ENCODE results near the gene FBLL1. TPM values are rescaled to one million over a fixed set of nuclear protein-coding genes. Genes with fewer than 3 reads are reported as not detected.

The FBLL1 gene
- total and polyA plus RNA-seq, 2 of the 8 experiments (the other 6 are each of a cell fraction or from before 2014, with no cell fraction given), result 8.3 to 30.9 TPM

DNA sequence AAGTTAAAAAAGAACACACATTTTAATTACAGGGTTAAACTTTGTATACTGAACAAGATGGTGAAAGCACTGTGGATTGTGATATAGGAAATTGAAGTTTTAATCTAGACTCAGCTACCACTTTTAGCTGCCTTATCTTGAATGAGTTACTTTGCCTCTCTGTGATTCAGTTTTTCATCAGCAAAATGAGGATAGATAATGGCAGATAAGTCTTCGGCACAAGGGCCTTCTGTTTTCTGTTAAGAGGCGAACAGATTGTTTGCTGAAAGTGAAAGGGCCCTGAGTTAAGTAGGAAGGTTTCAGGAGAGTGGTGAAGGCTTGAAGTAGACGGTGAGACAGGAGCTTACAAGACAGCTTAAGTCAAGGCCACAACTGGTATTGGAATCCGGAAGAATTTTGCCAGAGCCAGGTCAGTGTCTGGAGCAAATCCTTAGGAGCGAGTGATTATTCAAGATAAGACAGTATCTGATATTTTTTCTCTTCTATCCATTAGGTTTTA lies 35.0 kb upstream of the FBLL1 start:
- H3K18ac ChIP-seq (ENCODE audit: extremely low read depth, low read length), result no peak overlapping the region
- H3K14ac ChIP-seq (ENCODE audit: insufficient read length), result no peak overlapping the region
- H2AFZ ChIP-seq (ENCODE audit: low read length), result no peak overlapping the region
- H2BK120ac ChIP-seq (replicated peaks; ENCODE audit: low read depth, low read length), result no peak overlapping the region
- WGBS, 2 experiments (ENCODE audit: extremely low coverage in 1 of 2, insufficient coverage in 1 of 2, insufficient read length in 1 of 2, insufficient replicate concordance in 2 of 2, low coverage in 1 of 2, low lambda C conversion rate in 2 of 2, missing lambda C conversion rate in 1 of 2), result 92% methylated on average over 5 of the region's 5 CpGs; no CpG with 5 or more reads in 1 of the 2 experiments
- no peak overlapping the region for H2BK20ac ChIP-seq (ENCODE audit: low read length)
- H3K4me3 ChIP-seq (ENCODE audit: extremely low read depth in 1 of 4, insufficient read depth in 2 of 4, low read depth in 3 of 4, low read length in 4 of 4), result no peak overlapping the region
- H4K91ac ChIP-seq (replicated peaks; ENCODE audit: insufficient read length, low read length), result no peak overlapping the region
- no peak overlapping the region for H3K4ac ChIP-seq (replicated peaks; ENCODE audit: insufficient read length, low read depth, low read length)
- DNase-seq (ENCODE audit: low read depth in 1 of 2, low spot score in 2 of 2) (no peak), FAIRE-seq (no peak)
- H3K27me3 ChIP-seq (replicated peaks in 1 of 4; ENCODE audit: control insufficient read depth in 3 of 4, extremely low read depth in 1 of 4, insufficient read depth in 3 of 4, low read length in 3 of 4), result no peaks in the 10 kb centered on the region
- ChIA-PET CTCF (ENCODE audit: partially characterized antibody) (interaction anchor here (0.6 kb wide), 1 partner anchor 245 kb away, joined by 3 read pairs; no protein-coding TSS in a partner anchor), POLR2A (ENCODE audit: partially characterized antibody) (no interaction called here)
- TF ChIP-seq ASH2L (IDR thresholded peaks at IDR 0.05; ENCODE audit: low read length) (no peak), FOSL1 (IDR thresholded peaks at IDR 0.05; ENCODE audit: insufficient read depth, low read depth, low read length) (no peak)
- peaks cover 13 to 93% (median 68%) of the 10 kb centered on the region in 4 experiments for H3K36me3 ChIP-seq (ENCODE audit: control insufficient read depth in 2 of 4, insufficient read depth in 4 of 4, low read length in 3 of 4)
- no peak overlapping the region for H3K56ac ChIP-seq (replicated peaks; ENCODE audit: insufficient read length, low read depth, low read length)
- no peak overlapping the region for H2AK5ac ChIP-seq (ENCODE audit: low read depth, low read length)
- no peaks in the 10 kb centered on the region for H3K79me2 ChIP-seq (ENCODE audit: control insufficient read depth in 1 of 2, insufficient read depth in 2 of 2, low read length in 2 of 2)
- no peak overlapping the region for H3K23ac ChIP-seq (ENCODE audit: insufficient read length)
- no peak overlapping the region for H2BK5ac ChIP-seq (ENCODE audit: low read depth, low read length)
- H2BK12ac ChIP-seq (ENCODE audit: low read depth, low read length), result no peak overlapping the region
- no peaks in the 10 kb centered on the region for H3K4me1 ChIP-seq (replicated peaks in 1 of 4; ENCODE audit: control insufficient read depth in 3 of 4, insufficient read depth in 4 of 4, low read length in 3 of 4)
- H3K79me1 ChIP-seq (ENCODE audit: low read depth, low read length), result no peaks in the 10 kb centered on the region
- no peak overlapping the region for H3K9ac ChIP-seq (replicated peaks in 1 of 4; ENCODE audit: extremely low read depth in 1 of 4, low read depth in 3 of 4, low read length in 3 of 4)
- no peak overlapping the region for H3K27ac ChIP-seq (ENCODE audit: low read depth, low read length)
- peaks cover 0 to 4% of the 10 kb centered on the region in 2 experiments for H4K20me1 ChIP-seq (replicated peaks in 1 of 2; ENCODE audit: control insufficient read depth in 1 of 2, insufficient read depth in 2 of 2, low read length in 2 of 2)
- no peak overlapping the region for H4K5ac ChIP-seq (ENCODE audit: insufficient read length, low read depth, low read length)
- H3K23me2 ChIP-seq (ENCODE audit: low read depth, low read length), result no peaks in the 10 kb centered on the region
- no peak overlapping the region for H4K8ac ChIP-seq (ENCODE audit: extremely low read depth, insufficient read depth, low read length)
- no peak overlapping the region for H2BK15ac ChIP-seq (ENCODE audit: low read length)
- H3K4me2 ChIP-seq (ENCODE audit: insufficient read depth in 1 of 2, low read depth in 2 of 2, low read length in 2 of 2), result no peak overlapping the region
- H3K9me3 ChIP-seq (ENCODE audit: insufficient read depth in 2 of 2, low read depth in 1 of 2, low read length in 1 of 2), result no peaks in the 10 kb centered on the region
